ENCODE results near the gene RBM4. TPM values are rescaled to one million over a fixed set of nuclear protein-coding genes. Genes with fewer than 3 reads are reported as not detected.

The RBM4 gene
- total RNA-seq, 2 donors from 2014 or later: 61.2 to 84.0 TPM

- H3K9me3 ChIP-seq: no peaks in the 10 kb centered on the region
- peak overlapping the region; percentile 93 for H3K4me3 ChIP-seq
- H3K4me1 ChIP-seq (ENCODE audit: control insufficient read depth in 1 of 2, low read depth in 2 of 2): peaks cover 58 to 82% of the 10 kb centered on the region in 2 donors
- DNase-seq (ENCODE audit: low spot score): no peak
- H3K36me3 ChIP-seq: peaks cover 32% of the 10 kb centered on the region
- no peaks in the 10 kb centered on the region for H3K27me3 ChIP-seq (replicated peaks; ENCODE audit: insufficient read depth)
- ATAC-seq (ENCODE audit: insufficient number of reproducible peaks, low FRiP score, low read depth): no peak
- no peak overlapping the region for H3K27ac ChIP-seq
- TF ChIP-seq CTCF (IDR thresholded peaks at IDR 0.05): no peak
These were observed 3.3 kb downstream of the RBM4 start for GRCh38 chr11:66641834-66642233.

- Histone ChIP-seq H3K36me3 (peaks cover 35% of the 10 kb centered on the region), H3K4me3 (peak overlapping the region; percentile 93), H3K4me1 (ENCODE audit: control insufficient read depth in 1 of 2, low read depth in 2 of 2) (peaks cover 53 to 71% of the 10 kb centered on the region in 2 donors), H3K27ac (no peak overlapping the region), H3K9me3 (no peaks in the 10 kb centered on the region), H3K27me3 (replicated peaks; ENCODE audit: insufficient read depth) (no peaks in the 10 kb centered on the region)
- no peak for TF ChIP-seq CTCF (IDR thresholded peaks at IDR 0.05)
- ATAC-seq (ENCODE audit: insufficient number of reproducible peaks, low FRiP score, low read depth) (no peak), DNase-seq (ENCODE audit: low spot score) (no peak)
These were observed 5.4 kb downstream of the RBM4 start for GRCh38 chr11:66643745-66644437.

DNA sequence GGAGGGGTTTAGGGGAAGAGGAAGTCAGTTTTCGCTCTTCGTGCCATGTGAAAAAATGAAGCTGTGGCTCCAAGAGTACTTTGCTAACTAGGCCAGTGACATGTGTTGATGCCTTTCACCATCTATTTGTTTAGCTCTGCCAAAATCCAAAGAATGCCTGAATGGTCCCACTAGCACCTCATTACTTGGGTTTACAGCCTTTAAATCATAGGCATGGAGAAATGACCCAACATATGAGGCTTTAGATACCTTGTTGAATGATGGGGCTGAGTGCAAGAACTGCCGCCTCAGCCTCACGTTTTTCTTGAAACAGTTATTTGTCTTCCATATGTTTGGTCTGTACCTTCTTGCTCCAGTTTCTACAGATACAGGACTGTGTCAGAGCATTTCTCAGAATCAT lies 8.3 kb downstream of the RBM4 start:
- ATAC-seq (ENCODE audit: insufficient number of reproducible peaks, low FRiP score, low read depth) (no peak), DNase-seq (ENCODE audit: low spot score) (no peak)
- Histone ChIP-seq H3K9me3 (no peaks in the 10 kb centered on the region), H3K4me3 (no peak overlapping the region), H3K36me3 (peaks cover 42% of the 10 kb centered on the region), H3K27ac (no peak overlapping the region), H3K4me1 (ENCODE audit: control insufficient read depth in 1 of 2, low read depth in 2 of 2) (peaks cover 32 to 46% of the 10 kb centered on the region in 2 donors), H3K27me3 (replicated peaks; ENCODE audit: insufficient read depth) (no peaks in the 10 kb centered on the region)
- no peak for TF ChIP-seq CTCF (IDR thresholded peaks at IDR 0.05)

GRCh38 chr11:66649903-66650302 lies 11.4 kb downstream of the RBM4 start:
- no peak for TF ChIP-seq CTCF (IDR thresholded peaks at IDR 0.05)
- ATAC-seq (ENCODE audit: insufficient number of reproducible peaks, low FRiP score, low read depth) (no peak), DNase-seq (ENCODE audit: low spot score) (no peak)
- Histone ChIP-seq H3K4me3 (no peak overlapping the region), H3K9me3 (no peaks in the 10 kb centered on the region), H3K36me3 (peaks cover 31% of the 10 kb centered on the region), H3K4me1 (ENCODE audit: control insufficient read depth in 1 of 2, low read depth in 2 of 2) (peaks cover 6 to 15% of the 10 kb centered on the region in 2 donors), H3K27ac (no peak overlapping the region), H3K27me3 (replicated peaks; ENCODE audit: insufficient read depth) (no peaks in the 10 kb centered on the region)

GRCh38 chr11:66651016-66651415 lies 12.5 kb downstream of the RBM4 start:
- ATAC-seq (ENCODE audit: insufficient number of reproducible peaks, low FRiP score, low read depth) (no peak), DNase-seq (ENCODE audit: low spot score) (no peak)
- Histone ChIP-seq H3K27me3 (replicated peaks; ENCODE audit: insufficient read depth) (no peaks in the 10 kb centered on the region), H3K27ac (no peak overlapping the region), H3K4me1 (ENCODE audit: control insufficient read depth in 1 of 2, low read depth in 2 of 2) (peaks cover 0 to 4% of the 10 kb centered on the region in 2 donors), H3K36me3 (peaks cover 25% of the 10 kb centered on the region), H3K9me3 (no peaks in the 10 kb centered on the region), H3K4me3 (no peak overlapping the region)
- TF ChIP-seq CTCF (IDR thresholded peaks at IDR 0.05): no peak

Data from thoracic aorta (tissue), 2 donors.